Activated CD8-positive, alpha-beta T cell treated with anti-CD3 and anti-CD28 coated beads for 36 hours (primary cell): ENCODE data around the gene FBXW9. TPM values are rescaled to one million over a fixed set of nuclear protein-coding genes. Genes with fewer than 3 reads are reported as not detected.
"Not testable (repeated sequence)": the region's sequence is repeated elsewhere in the genome, so short reads cannot be mapped to it uniquely, and the experiment has no call there.

Source experiments
- ATAC-seq: fragments of 200-7000 bp; cut with Tn5 transposase; one replicate; pipeline ENCODE4 v1.10.0; 2021; ENCODE audit warnings: mild to moderate bottlenecking, moderate library complexity
- CTCF ChIA-PET: fragments of 350-600 bp; sonication (Branson Sonifier 250); formaldehyde crosslinking; loops from one replicate; lab custom pipeline; 2021; ENCODE audit warnings: antibody characterized with exemption; lab: Charles Lee
- POLR2A ChIA-PET: fragments of 350-600 bp; sonication (Branson Sonifier 250); formaldehyde crosslinking; loops from one replicate; lab custom pipeline; 2021; ENCODE audit warnings: antibody characterized with exemption; lab: Charles Lee
- DNase-seq: peaks from one replicate; pipeline ENCODE4 v3.0.0-alpha.2; 2020
- H3K27ac Mint-ChIP-seq: one replicate; pipeline ENCODE4 v1.8.0; 2021; ENCODE audit warnings: mild to moderate bottlenecking, mixed read lengths
- H3K27me3 Mint-ChIP-seq: one replicate; pipeline ENCODE4 v1.8.0; 2021; ENCODE audit warnings: mixed read lengths
- H3K36me3 Mint-ChIP-seq: one replicate; pipeline ENCODE4 v1.8.0; 2021; ENCODE audit warnings: low read depth, mixed read lengths
- H3K4me1 Mint-ChIP-seq: one replicate; pipeline ENCODE4 v1.8.0; 2021; ENCODE audit warnings: low read depth, mixed read lengths
- H3K4me3 Mint-ChIP-seq: one replicate; pipeline ENCODE4 v1.8.0; 2021; ENCODE audit warnings: mild to moderate bottlenecking, moderate library complexity, mixed read lengths
- H3K9me3 Mint-ChIP-seq: one replicate; pipeline ENCODE4 v1.8.0; 2021; ENCODE audit warnings: mixed read lengths
- intact Hi-C: fragments of 100-400 bp; cut with micrococcal nuclease; formaldehyde crosslinking; loops from one replicate; pipeline ENCODE4 v1.10.0; 2022
- total RNA-seq, 2 experiments: library from RNA; stranded (reverse); gene quantifications; one replicate each; pipeline ENCODE4 v1.2.3, GENCODE V29; 2021
- TF ChIP-seq, protein P1 (sequence below): fragments of 200-600 bp; IDR thresholded peaks from one replicate; pipeline ENCODE4 v1.8.0; 2022; ENCODE audit warnings: antibody characterized with exemption, mild to moderate bottlenecking

The FBXW9 gene
- total RNA-seq, 2 experiments from 2014 or later, result 9.9 to 10.8 TPM

DNA sequence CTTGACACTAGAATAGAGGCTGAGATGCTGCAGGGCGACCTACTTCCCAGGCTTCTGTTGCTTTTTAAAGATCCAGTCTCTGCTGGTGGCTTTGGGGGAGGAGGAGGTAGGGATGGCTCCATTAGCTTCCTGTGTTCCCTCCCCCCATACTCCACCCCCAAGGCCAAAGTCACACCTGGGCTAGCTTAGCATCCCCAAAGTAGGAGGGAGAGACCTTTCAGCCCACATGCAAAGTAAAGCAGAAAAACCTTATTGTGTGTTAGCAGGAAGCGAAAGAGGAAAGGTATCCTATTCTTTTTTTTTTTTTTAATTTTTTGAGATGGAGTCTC, 30.5 kb upstream of the FBXW9 start:
- CTCF ChIA-PET, result interaction anchor here (1.2 to 1.7 kb wide), 2 partner anchors 10 to 31 kb away, joined by 3 to 4 read pairs; no protein-coding TSS in a partner anchor
- TF ChIP-seq, protein P1, sequence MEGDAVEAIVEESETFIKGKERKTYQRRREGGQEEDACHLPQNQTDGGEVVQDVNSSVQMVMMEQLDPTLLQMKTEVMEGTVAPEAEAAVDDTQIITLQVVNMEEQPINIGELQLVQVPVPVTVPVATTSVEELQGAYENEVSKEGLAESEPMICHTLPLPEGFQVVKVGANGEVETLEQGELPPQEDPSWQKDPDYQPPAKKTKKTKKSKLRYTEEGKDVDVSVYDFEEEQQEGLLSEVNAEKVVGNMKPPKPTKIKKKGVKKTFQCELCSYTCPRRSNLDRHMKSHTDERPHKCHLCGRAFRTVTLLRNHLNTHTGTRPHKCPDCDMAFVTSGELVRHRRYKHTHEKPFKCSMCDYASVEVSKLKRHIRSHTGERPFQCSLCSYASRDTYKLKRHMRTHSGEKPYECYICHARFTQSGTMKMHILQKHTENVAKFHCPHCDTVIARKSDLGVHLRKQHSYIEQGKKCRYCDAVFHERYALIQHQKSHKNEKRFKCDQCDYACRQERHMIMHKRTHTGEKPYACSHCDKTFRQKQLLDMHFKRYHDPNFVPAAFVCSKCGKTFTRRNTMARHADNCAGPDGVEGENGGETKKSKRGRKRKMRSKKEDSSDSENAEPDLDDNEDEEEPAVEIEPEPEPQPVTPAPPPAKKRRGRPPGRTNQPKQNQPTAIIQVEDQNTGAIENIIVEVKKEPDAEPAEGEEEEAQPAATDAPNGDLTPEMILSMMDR, result no peak
- Mint-ChIP-seq H3K27ac (no peak overlapping the region), H3K36me3 (peaks cover 35% of the 10 kb centered on the region), H3K27me3 (no peaks in the 10 kb centered on the region), H3K4me1 (peaks cover 17% of the 10 kb centered on the region), H3K4me3 (no peak overlapping the region), H3K9me3 (no peaks in the 10 kb centered on the region)
- intact Hi-C loops, result no loop called here
- POLR2A ChIA-PET, result interaction anchor here (9.0 kb wide), 1 partner anchor 7 kb away, joined by 160 read pairs; the partner anchor contains the start of genes GET3 and TRIR
- no peak for DNase-seq
- ATAC-seq, result no peak

DNA sequence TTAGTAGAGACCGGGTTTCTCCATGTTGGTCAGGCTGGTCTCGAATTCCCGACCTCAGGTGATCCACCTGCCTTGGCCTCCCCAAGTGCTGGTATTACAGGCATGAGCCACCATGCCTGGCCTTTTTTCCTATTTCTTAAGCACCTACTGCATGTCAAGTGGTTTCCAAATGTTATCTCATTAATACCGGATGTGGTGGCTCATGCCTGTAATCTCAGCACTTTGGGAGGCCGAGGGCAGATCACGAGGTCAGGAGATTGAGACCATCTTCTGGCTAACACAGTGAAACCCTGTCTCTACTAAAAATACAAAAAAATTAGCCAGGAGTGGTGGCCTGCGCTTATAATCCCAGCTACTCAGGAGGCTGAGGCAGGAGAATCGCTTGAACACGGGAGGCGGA, 29.2 kb upstream of the FBXW9 start:
- H3K27ac Mint-ChIP-seq, CTCF ChIA-PET, intact Hi-C loops, H3K9me3 Mint-ChIP-seq, H3K4me3 Mint-ChIP-seq, ATAC-seq, DNase-seq, H3K27me3 Mint-ChIP-seq: not testable (repeated sequence)
- Mint-ChIP-seq H3K36me3 (peaks cover 43% of the 10 kb centered on the region), H3K4me1 (peaks cover 22% of the 10 kb centered on the region)
- POLR2A ChIA-PET, result interaction anchor here (9.0 kb wide), 1 partner anchor 8 kb away, joined by 160 read pairs; the partner anchor contains the start of genes GET3 and TRIR

DNA sequence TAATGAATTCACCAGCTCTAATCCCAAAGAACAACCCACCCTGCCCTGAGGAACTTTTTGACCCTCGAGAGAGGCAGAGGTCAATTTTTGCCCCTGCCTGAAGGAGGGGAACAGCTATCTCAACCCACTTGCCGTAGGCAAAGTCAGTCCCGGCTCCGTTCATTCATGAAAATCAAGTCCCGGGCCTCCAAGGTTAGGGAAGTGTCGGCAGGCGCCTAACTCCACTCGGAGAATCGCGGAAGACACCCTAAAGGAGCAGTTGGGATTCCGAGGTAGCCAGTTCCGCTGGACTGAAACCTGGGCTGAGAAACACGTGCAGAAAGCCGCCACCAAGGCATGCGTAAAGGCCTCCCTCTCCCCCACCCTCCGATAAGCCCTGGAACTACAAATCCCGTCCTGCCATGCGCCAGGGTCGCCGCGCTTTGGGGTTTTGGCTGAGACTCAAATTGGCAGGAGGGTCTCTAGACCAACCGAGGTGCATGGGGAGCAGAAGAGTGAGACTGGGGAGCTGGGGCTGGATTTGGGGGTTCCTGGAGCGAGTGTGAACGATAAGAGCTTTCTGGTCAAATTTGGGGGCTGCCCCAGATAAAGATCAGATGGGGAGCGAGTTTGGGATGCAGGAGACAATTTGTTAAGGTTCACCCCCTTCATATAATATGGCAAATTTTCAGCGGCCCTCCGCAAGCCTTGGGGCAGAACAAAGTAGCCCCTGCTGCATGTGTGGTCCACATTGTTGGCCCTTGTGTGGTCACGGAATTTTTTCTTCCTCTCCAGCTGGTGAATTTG, 27.4 kb upstream of the FBXW9 start, which contains the start of gene TNPO2:
Gene TNPO2, minus strand, starts transcription at position 292 of the 786 bp plus-strand sequence. CDS start 2,955 bp downstream, outside the sequence.
- TF ChIP-seq, protein P1, result no peak
- ChIA-PET CTCF (interaction anchor here (1.2 to 5.5 kb wide), 11 partner anchors 7 to 124 kb away, joined by 4 to 32 read pairs (median 6); partner anchors contain the start of gene TRIR), POLR2A (interaction anchor here (0.8 to 9.0 kb wide), 15 partner anchors 10 to 214 kb away, joined by 3 to 160 read pairs (median 4); partner anchors contain the start of genes DHPS, FBXW9, GET3 and JUNB)
- peak within 1 kb of the TSS; percentile 96 for H3K4me3 Mint-ChIP-seq
- peaks cover 24% of the 10 kb centered on the region for H3K4me1 Mint-ChIP-seq
- H3K27ac Mint-ChIP-seq, result peak within 1 kb of the TSS; percentile 91
- H3K36me3 Mint-ChIP-seq, result peaks cover 44% of the 10 kb centered on the region
- DNase-seq, result peak; percentile 87
- ATAC-seq, result peak; percentile 55
- H3K27me3 Mint-ChIP-seq, result no peaks in the 10 kb centered on the region
- intact Hi-C loops, result loop anchor here (2.0 kb wide), 1 partner anchor 13 kb away; the partner anchor contains the start of gene GET3
- H3K9me3 Mint-ChIP-seq, result no peaks in the 10 kb centered on the region

DNA sequence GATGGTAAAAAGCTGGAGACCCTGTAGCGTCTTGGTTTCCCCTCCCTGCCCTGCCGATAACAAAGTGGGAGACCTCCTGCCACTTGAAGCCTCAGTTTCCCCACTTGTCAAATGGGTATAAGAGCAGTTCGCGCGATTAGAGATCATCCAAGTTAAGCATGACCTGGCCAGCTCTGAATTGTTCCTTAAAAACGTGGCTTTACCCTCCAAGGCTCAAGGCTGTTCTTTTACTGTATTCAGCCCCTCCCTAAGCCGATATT, 26.9 kb upstream of the FBXW9 start:
- H3K27me3 Mint-ChIP-seq, result no peaks in the 10 kb centered on the region
- H3K9me3 Mint-ChIP-seq, result no peaks in the 10 kb centered on the region
- intact Hi-C loops, result loop anchor here (2.0 kb wide), 1 partner anchor 13 kb away; the partner anchor contains the start of gene GET3
- POLR2A ChIA-PET, result interaction anchor here (0.8 to 9.0 kb wide), 15 partner anchors 9 to 214 kb away, joined by 3 to 160 read pairs (median 6); partner anchors contain the start of genes DHPS, FBXW9, GET3 and JUNB
- H3K4me3 Mint-ChIP-seq, result peak overlapping the region; percentile 96
- TF ChIP-seq, protein P1, result no peak
- peak overlapping the region; percentile 91 for H3K27ac Mint-ChIP-seq
- DNase-seq, result no peak
- H3K4me1 Mint-ChIP-seq, result peaks cover 29% of the 10 kb centered on the region
- ATAC-seq, result no peak
- peaks cover 48% of the 10 kb centered on the region for H3K36me3 Mint-ChIP-seq
- CTCF ChIA-PET, result interaction anchor here (1.0 to 5.5 kb wide), 10 partner anchors 8 to 124 kb away, joined by 3 to 32 read pairs (median 8); partner anchors contain the start of gene TRIR

DNA sequence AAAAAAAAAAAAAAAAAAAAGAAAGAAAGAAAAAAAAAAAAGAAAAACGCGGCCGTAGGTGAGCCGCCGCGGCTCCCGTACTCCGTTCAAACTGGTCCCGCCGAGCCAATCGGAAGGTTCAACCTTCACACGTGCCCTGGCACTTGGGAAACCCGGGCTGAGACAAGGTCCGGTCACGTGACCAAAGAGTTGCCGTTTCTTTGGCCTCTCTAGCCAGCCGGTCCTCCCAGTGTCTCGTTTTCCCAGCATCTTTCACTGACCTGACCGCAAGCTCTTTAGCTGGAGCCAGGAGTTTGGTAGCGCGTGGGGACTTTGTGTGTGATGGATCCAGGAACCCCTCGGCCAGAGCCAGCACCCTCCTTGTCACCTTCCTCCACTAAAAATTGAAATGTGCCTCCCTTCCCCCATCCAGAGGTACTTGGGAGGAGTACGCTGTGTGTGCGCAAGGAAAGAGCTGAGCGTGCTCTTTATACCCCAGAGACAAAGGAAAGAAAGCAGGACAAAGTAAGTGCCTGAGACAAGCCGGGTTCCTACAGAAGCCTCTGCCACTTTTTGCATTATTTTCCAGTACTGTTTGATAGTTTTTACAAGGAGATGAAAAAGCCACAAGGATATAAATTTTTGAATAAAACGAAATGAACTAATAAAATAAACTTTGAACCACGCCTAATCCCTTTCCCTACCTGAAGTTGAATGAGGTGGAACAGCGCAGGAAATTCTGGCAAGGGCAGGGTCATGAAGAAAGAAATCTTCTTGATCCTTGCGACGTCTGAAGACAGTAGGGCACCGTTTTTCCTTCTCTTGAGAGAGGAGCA, 26.3 kb upstream of the FBXW9 start:
- ChIA-PET POLR2A (interaction anchor here (0.7 to 9.0 kb wide), 19 partner anchors 9 to 215 kb away, joined by 3 to 160 read pairs (median 4); partner anchors contain the start of genes DHPS, FBXW9, GET3 and JUNB), CTCF (interaction anchor here (1.0 to 5.5 kb wide), 10 partner anchors 8 to 125 kb away, joined by 3 to 32 read pairs (median 8); partner anchors contain the start of gene TRIR)
- ATAC-seq, result peak; percentile 82
- intact Hi-C loops, result loop anchor here (2.0 kb wide), 1 partner anchor 14 kb away; the partner anchor contains the start of gene GET3
- peak overlapping the region; percentile 96 for H3K4me3 Mint-ChIP-seq
- peaks cover 29% of the 10 kb centered on the region for H3K4me1 Mint-ChIP-seq
- DNase-seq, result peak; percentile 98
- no peaks in the 10 kb centered on the region for H3K27me3 Mint-ChIP-seq
- peaks cover 45% of the 10 kb centered on the region for H3K36me3 Mint-ChIP-seq
- H3K9me3 Mint-ChIP-seq, result no peaks in the 10 kb centered on the region
- peak overlapping the region; percentile 91 for H3K27ac Mint-ChIP-seq
- TF ChIP-seq, protein P1, result no peak
